Stimulated activated CD8-positive, alpha-beta memory T cell treated with anti-CD3 and anti-CD28 coated beads, Interleukin-12 subunit alpha, Interleukin-12 subunit beta, amount 100 ng/mL, for 1 hour (primary cell): Measurements from ENCODE around the gene COG2.
"Not testable (repeated sequence)": the region's sequence is repeated elsewhere in the genome, so short reads cannot be mapped to it uniquely, and the experiment has no call there.

ENCODE experiments used
- DNase-seq: peaks from one replicate; pipeline ENCODE4 v3.0.0-alpha.2; 2020; ENCODE audit warnings: low read depth

The COG2 gene, protein sequence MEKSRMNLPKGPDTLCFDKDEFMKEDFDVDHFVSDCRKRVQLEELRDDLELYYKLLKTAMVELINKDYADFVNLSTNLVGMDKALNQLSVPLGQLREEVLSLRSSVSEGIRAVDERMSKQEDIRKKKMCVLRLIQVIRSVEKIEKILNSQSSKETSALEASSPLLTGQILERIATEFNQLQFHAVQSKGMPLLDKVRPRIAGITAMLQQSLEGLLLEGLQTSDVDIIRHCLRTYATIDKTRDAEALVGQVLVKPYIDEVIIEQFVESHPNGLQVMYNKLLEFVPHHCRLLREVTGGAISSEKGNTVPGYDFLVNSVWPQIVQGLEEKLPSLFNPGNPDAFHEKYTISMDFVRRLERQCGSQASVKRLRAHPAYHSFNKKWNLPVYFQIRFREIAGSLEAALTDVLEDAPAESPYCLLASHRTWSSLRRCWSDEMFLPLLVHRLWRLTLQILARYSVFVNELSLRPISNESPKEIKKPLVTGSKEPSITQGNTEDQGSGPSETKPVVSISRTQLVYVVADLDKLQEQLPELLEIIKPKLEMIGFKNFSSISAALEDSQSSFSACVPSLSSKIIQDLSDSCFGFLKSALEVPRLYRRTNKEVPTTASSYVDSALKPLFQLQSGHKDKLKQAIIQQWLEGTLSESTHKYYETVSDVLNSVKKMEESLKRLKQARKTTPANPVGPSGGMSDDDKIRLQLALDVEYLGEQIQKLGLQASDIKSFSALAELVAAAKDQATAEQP

DNA sequence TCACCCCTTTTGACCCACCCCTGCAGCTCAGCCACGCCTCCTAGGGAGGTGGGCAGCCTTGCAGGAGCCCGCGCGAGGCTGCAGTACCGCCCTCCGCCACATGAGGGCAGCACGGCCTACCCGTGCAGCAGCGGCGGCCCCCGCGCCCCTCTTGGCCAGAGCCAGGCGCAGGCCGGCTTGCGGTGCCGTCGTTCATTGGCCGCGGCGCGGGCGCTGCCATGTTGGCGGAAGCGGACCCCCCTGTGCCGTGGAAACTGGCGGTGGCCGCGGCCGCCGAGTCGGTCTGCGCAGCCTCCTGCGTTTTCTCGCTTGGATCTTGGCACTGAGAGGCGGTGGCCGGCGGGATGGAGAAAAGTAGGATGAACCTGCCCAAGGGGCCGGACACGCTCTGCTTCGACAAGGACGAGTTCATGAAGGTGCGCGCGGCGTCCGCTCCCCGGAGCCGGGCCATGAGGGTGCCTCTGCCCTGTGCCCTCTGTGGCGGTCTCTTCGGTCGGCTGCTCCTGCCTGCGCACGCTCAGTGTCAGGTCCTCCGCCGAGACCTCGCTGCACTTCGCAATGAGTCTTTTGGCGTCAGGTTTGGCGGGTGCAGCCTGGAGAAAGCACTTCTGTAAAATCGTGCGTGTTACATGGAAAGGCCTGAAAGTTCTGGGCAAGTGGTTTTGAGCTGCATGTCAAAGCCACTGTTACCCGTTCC, at the start of gene COG2:
TSS of gene COG2 (plus strand) at position 219 of the 697 bp plus-strand sequence. CDS start at position 345, 126 bp downstream.
- peak; percentile 92 for DNase-seq

DNA sequence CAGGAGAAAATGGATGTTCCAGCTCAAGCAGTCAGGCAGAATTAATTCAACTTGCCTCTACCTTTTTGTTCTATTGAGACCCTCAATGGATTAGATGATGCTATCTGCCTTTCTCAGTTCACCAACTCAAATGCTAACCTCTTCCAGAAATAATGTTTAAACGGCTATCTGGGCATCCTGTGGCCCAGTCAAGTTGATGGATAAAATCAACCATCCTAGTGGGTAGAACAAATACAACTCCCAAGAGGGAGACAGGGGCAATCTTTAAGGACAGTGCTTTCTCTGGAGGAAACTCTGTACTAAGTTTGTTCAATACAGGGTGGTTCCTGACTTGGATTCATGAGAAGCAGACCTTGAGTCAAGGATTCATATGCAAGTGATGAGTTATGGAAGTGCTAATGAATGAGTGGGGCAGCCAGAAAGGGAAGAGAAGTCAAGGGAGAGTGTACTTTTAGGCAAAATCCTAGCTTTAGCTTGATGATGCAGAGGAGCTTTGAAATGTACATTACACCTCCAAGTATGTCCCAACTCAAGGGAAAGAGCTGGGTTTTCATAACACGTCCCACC, 49.4 kb upstream of the COG2 start:
- DNase-seq, result no peak

DNA sequence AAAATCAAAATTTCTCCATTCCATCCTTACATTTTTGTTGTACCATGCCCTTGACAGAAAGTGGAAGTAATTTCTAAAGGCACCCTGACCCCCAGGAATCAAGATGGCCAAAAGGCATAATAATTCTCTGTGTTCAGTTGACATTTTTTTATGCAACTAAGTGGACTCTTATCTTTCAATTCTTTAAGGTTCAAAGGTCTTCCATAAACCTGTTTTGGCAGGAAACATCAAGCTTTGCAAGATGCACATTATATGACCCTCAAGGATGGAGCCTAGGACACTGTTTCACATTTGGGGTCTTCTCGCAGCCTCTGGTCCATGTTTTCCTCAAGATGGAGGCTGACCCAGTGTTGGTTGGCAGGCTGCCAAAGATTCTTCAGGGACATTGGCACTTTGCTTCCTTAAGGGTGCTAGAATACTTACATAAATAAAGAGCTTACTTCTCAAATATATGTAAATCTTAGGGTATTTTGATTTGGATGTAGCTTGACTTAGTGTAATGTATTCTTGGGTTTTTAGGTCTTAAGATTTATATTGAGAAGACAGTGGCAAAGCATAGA, 48.0 kb upstream of the COG2 start:
- DNase-seq, result no peak

DNA sequence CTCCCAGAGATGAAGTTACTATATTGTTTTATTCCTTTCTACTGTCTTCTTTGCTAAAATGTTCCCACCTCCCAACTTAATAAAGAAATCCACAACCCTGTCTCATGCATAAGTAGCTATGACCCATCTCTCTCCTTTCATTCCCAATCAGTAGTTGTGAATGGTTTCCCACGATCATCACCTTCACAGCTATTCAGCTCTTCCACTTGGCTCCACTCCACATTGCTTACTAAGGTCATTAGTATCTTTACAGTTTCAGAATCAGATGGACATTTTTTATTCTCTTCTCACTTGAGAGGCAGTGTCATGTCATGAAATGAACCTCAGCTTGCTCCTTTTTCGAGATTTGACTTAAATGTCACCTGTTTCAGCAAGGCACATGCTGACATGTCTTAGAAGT, 47.1 kb upstream of the COG2 start:
- DNase-seq, result no peak

DNA sequence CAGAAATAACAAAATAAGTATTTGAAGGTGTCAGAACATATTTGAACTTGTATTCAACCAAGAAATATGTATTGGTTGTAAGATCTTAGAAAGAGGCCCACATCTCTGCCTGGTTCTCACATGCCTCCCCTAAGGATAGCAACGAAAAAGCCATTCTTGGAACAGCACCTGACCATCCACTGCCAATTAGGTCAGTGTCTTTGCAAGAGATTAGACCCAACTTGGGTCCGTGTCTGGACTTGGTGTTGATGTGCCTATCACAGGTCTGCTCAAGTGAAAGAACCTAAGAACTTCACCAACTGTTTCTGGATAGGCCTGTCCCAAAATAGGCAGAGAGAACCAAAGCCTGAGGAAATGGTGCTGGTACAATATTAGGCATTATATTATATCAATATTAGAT, 46.0 kb upstream of the COG2 start:
- DNase-seq, result no peak

DNA sequence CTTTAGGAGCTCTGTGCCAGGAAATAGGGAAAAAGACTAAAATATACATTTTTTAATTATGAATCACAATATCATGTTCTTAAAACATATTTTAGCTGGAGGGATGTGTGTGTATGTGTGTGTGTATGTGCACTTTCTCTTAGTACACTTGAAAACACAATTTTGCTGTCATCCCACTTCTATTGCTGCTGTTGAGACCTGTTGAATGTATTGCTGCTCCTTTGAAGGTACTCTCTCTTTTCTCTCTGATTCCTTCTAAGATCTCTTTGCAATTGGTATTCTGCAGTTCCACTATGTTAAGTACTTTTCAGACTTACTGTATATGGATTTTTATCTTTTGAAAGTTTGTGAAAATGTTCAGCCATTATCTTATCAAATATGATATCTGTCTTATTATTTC, 43.5 kb upstream of the COG2 start:
- DNase-seq, result no peak

DNA sequence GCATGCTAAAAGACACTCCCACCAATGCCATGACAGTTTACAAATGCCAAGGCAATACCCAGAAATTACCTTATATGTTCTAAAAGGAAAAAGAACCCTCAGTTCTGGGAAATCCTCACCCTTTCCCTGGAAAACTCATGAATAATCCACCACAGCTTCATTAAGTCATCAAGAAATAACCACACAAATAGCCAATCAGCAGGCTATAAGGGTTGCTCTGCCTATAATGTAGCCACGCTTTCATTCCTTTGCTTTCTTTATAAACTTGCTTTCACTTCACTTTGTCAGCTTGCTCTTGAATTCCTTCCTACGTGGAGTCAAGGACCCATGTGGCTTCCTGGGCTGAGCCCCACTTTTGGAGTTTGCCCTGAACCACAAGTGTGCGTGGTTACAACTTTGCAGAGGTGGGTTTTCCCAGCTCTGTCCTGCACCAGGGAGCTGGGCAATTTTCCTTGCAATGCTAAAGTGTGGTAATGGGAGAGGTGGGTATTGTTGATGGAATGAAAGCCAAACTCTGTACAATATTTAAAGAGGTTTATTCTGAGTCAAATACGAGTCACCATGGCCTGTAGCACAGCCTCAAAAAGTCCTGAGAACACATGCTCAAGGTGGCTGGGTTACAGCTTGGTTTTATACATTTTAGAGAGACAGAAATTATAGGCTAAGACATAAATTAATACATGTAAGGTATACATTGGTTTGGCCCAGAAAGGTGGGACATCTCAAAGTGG, 42.2 kb upstream of the COG2 start:
- DNase-seq, result no peak

DNA sequence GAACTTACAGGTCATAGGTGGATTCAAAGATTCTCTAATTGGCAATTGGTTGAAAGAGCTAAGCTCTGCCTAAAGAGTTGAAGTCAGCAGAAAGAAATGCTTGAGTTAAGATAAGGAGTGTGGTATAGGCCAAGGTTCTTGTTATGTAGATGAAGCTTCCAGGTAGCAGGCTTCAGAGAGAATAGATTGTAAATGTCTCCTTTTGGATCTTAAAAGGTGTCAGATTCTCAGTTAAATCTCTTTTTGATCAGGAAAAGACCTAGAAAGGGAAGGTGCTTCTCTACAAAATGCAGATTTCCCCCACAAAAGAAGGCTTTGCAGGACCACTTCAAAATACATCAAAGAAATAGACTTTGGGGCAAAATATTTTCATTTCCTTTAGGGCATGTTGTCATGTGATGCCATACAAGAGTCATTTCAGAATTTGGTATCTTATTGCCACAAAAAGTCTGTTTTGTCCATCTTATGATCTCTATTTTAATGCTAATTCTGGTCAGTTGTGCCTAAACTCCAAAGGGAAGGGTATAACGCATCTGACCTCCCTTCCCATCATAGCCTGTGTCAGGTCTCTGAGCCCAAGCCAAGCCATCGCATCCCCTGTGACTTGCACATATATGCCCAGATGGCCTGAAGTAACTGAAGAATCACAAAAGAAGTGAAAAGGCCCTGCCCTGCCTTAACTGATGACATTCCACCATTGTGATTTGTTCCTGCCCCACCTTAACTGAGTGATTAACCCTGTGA, 41.5 kb upstream of the COG2 start:
- DNase-seq, result not testable (repeated sequence)

DNA sequence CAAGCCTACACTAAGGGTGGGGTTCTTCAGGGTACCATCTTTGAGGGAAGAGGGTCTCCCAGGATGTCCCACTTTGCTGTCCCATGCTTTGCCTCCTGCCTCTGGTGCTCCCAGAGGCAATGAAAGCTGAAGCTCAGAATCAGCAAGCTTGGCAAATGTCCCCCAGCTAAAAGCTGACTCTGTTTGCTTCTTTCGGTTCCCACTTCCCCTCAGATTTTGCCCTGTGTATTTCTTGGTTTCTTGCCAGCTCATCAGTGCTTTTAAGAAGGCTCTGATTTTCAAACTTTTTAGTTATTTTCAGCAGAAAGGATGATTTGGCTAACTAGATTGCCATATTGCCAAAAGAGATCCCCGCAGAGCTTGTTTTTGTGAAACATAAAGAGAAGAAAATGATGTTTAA, 33.1 kb upstream of the COG2 start:
- DNase-seq, result no peak

DNA sequence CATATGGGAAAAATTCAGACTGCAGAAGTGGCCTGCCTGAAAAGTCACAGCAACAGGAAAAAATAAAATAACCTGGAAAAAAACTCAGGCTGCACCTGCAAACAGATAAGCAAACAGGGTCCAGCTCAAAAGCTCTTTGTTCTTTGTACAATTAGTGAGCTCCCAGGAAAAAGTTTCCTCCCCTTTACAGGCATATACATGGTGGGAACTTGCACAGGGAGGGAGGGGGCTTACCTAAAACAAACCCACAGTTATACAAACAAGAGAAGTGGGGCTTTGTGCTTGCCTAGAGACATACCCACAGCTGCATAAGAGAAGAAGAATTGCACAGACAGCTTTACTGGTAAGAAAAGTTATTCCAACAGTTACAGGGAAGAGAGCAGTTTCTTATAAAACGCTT, 31.7 kb upstream of the COG2 start:
- no peak for DNase-seq

DNA sequence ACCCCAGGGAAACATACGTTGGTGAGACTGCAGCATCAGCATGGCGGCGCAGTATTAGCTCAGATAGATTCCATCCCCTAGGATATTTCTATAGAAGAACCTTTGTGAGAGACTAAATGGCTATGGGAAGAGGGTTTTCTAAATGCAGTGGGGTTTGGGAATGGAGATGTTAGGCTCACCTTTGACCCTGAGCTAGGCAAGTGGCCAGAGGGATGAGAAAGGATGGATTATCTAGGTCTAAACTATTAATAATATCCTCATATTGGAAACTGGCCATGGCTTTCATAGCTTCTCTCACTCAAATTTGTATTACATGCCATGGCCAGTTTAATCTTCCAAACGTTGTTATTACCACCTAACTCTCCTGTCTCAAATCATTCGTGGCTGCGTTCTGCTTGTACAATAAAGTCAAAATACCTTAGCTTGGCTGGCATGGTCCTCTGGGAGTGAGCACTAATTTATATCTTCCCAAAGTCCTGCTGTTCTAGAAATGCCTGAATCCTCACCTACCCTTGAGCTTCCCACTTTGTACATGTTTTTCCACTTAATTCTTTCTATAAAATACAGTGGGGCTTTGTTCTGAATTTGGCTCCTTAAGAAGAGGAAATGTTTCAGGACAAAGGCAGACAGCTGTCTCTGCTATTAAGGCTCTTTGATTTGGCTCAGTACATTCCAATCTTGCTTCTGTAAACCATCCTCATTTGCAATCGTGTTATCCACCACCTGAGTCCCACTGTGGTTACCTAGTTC, 31.0 kb upstream of the COG2 start:
- no peak for DNase-seq

DNA sequence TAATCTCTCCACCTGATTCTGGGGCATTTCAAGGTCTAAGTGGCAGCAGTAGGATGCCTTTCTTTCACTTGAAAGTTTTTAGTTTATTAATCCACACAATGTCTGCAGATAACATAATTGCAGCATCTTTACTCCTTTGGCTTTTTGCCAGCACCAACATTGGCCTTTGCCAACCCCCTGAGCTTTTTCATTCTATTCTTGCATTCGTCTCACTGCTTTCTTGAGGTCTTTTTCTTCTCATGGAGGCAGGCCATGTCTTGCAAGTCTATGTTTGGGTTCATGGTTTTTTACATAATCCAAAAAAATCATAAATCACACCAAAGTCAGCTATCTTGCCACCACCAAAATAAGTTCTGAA, 30.4 kb upstream of the COG2 start:
- DNase-seq, result no peak

DNA sequence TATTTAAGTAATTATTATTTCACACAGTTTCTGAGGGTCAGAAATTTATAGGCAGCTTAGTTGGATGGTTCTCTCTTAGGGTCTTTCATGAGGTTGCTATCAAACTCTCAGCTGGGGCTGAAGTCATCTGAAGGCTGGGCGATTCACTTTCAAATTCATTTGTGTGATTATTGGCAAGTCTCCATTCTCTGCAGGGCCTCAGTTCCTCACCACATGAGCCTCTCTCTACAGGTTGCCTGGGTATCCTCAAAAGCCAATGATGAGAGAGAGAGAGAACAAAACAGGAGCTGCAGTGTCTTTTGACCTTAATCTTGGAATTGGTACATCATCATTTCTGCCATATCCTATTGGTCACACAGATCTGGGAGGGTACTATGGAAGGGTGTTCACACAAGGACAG, 29.6 kb upstream of the COG2 start:
- no peak for DNase-seq

DNA sequence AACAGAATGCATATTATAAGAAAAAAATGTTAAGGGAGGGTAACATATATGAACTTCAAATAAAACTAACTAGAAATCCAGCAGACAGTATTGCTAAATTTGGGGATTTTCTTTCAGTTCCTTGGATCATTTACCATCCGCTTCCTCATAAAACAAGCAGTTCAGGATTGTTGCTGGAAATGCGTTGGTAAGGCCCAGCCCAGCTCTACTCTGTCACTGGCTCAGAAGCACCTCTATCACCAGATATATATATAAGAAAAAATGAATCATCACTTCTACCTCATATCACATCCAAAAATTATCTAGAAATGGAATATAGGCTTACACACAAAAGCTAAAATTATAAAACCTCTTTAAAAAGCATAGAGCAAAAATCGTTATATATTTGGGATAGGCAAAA, 28.2 kb upstream of the COG2 start:
- DNase-seq, result no peak

DNA sequence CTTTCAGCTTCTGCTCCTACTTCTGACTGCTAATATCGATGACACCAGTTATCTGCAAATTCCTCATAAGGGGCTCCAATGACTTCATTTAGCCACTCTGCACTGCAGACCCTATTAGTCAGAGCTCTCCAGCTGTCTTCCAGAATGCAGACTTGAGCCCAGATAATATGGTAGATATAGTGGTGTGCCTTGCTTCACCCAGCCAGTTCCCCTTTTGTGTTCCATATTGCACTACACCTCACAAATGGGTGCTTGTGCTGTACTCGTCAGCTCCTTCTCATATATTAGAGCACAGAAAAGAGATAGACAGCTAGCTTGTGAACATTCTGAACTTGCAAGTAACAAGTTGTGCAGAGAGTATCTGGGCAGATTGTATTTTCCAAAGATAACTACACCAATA, 23.7 kb upstream of the COG2 start:
- DNase-seq, result no peak

DNA sequence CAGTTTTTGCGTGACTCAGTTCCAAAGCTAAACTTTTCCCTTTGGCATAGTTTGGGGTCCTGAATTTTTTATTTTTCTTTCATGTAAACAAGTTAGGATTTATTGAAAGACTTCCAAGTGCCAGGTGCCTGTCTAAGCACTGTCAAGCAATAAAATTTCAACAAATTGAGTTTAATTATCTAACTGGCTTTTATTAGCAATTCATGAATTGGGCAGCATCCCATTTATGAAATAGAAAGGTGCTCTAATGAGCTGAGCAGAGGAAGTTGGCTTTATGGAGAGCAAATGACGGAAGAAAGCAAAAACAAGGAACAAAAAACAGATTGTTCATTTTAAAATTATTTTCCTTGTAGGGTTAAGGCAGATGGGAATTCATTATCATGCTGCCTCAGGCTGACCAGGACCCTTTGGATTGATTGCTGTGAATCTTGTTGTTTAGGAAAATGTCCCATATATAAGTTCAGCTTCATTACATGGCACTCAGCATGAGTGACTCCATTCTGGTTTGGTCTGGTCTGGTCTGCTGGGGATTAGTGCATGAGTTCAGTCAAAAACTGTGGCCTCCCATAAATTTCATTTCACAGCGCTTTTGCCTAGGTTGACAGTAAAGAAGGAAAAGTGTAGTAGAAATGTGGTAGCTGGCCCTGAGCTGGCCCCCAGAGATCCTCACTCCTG, 21.5 kb upstream of the COG2 start:
- DNase-seq, result no peak

DNA sequence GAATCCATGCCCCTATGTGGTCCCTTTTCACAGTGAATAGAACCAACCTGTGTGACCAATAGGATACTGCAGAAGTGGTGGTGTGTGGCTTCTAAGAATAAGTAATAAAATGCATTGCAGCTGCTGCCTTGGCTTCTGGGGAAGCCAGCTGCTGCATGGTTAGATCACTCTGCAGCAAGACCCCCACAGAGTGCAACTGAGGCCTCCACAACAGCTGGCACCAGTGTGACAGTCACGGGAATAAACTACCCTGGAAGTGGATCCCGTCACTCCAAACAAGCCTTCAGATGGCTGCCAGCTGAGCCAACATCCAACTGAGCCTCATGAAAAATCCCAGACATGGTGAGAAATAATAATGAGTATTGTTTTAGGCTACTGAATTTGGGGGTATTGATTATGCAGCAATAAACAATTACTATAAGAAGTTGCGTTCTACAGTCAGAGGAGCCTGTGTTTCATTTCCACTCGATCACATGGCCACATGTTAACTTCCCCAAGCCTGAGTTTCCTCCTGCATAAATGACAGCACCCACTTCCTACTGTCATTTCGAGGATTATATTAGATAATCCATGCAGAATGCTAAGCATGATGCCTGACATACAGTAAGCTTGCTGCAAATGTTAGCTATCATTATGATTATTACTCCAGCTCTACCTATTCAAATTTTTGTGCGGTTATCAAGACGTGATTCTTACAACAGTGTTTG, 20.8 kb upstream of the COG2 start:
- DNase-seq, result no peak

DNA sequence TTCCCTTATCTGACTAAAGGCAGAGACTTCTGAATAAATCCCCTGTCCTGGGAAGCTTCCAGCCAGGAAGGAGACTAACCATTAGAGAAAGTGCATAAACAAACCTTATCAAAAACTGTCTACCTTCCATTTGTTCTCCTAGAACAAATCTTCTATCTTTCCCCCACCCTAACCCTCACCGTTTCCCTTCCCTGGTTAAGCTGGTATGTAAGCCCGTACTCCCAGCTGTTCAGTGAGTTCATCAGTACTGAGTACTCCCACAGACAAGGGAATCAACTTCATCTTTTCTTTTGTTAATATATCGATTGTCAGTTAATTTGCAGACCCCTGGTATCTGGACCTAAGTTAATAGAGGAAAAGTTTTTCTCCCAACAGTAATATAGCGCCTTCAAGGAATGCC, 20.1 kb upstream of the COG2 start:
- DNase-seq, result no peak

DNA sequence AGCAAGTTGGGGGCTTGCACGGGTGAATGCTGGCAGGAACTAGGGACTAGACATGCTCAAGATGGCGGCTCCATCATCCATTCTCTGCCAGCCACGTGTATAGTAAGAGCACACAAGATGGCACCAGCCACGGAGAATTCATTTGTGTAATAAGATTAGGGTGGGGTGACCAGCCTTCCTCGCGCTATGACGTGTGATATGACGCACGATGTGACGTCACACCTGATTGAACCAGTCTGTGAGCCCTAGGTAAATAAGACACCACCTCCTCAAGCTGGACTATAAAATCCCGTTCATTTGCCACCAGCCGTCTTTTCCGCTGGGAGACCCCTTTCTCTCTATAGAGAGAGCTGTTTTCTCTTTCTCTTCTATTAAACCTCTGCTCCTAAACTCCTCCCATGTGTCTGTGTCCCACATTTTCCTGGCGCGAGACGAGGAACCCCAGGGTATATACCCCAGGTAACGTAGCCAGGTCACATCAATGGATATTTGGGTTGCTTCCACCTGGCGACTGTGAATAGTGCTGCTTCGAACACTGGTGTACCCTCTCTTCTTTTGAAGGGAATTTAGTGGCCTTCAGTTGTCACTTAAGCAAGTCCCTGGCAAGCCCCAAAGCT, 18.1 kb upstream of the COG2 start:
- no peak for DNase-seq
